GM23338 (cell line): ENCODE measurements around the gene DAB1. TPM values are rescaled to one million over a fixed set of nuclear protein-coding genes. Genes with fewer than 3 reads are reported as not detected.

Source experiments
- ATAC-seq: fragments of 200-7000 bp; cut with Tn5 transposase; 3 replicates; pipeline ENCODE4 v1.9.1; 2020
- DNase-seq: peaks from one replicate; pipeline ENCODE4 v3.0.0-alpha.2; 2015; ENCODE audit warnings: low spot score
- H2AFZ ChIP-seq: fragments of 200-600 bp; sonication (generic); 2 replicates; pipeline ENCODE4 v1.8.0; 2016; ENCODE audit warnings: antibody characterized with exemption, mild to moderate bottlenecking, moderate library complexity
- H3F3A ChIP-seq: fragments of 200-600 bp; sonication (generic); replicated peaks from 2 replicates; pipeline ENCODE4 v1.8.0; 2017; ENCODE audit warnings: antibody characterized with exemption, mixed run types, low read depth
- H3K27ac ChIP-seq: fragments of 200-600 bp; sonication (generic); 2 replicates; pipeline ENCODE4 v1.6.1; 2016; ENCODE audit warnings: low read depth
- H3K27me3 ChIP-seq: fragments of 200-600 bp; sonication (generic); 2 replicates; pipeline ENCODE4 v1.8.0; 2016; ENCODE audit warnings: mild to moderate bottlenecking, mixed run types, moderate library complexity; ENCODE audit not compliant: insufficient read depth
- H3K36me3 ChIP-seq: fragments of 200-600 bp; sonication (generic); 2 replicates; pipeline ENCODE4 v1.8.0; 2016; ENCODE audit warnings: mild to moderate bottlenecking; ENCODE audit not compliant: insufficient read depth
- H3K4me1 ChIP-seq: fragments of 200-600 bp; sonication (generic); 2 replicates; pipeline ENCODE4 v1.8.0; 2016; ENCODE audit warnings: mild to moderate bottlenecking, moderate library complexity; ENCODE audit not compliant: insufficient read depth
- H3K4me2 ChIP-seq: fragments of 200-600 bp; sonication (generic); 2 replicates; pipeline ENCODE4 v1.7.1; 2017; ENCODE audit warnings: mixed run types
- H3K4me3 ChIP-seq: fragments of 200-600 bp; sonication (generic); 2 replicates; pipeline ENCODE4 v1.6.1; 2016; ENCODE audit warnings: mixed run types
- H3K79me2 ChIP-seq: fragments of 200-600 bp; sonication (generic); replicated peaks from 2 replicates; pipeline ENCODE4 v1.8.0; 2017; ENCODE audit warnings: mild to moderate bottlenecking; ENCODE audit not compliant: insufficient read depth
- H3K9me2 ChIP-seq: fragments of 200-600 bp; sonication (generic); 2 replicates; pipeline ENCODE4 v1.8.0; 2017; ENCODE audit not compliant: insufficient read depth
- H4K20me1 ChIP-seq: fragments of 200-600 bp; sonication (generic); replicated peaks from 2 replicates; pipeline ENCODE4 v1.8.0; 2017; ENCODE audit warnings: mild to moderate bottlenecking; ENCODE audit not compliant: insufficient read depth
- H3K27ac Mint-ChIP-seq: 2 replicates; pipeline ENCODE4 v1.8.0; 2020; ENCODE audit warnings: inconsistent platforms, mild to moderate bottlenecking, moderate library complexity, mixed read lengths
- H3K27me3 Mint-ChIP-seq: 3 replicates; pipeline ENCODE4 v1.8.0; 2022; ENCODE audit warnings: low read depth, mild to moderate bottlenecking, moderate library complexity, mixed read lengths, inconsistent platforms; ENCODE audit not compliant: insufficient read depth, poor library complexity
- H3K36me3 Mint-ChIP-seq: 3 replicates; pipeline ENCODE4 v1.8.0; 2021; ENCODE audit warnings: low read depth, mild to moderate bottlenecking, inconsistent platforms, moderate library complexity, mixed read lengths
- H3K4me1 Mint-ChIP-seq: 3 replicates; pipeline ENCODE4 v1.8.0; 2020; ENCODE audit warnings: mild to moderate bottlenecking, inconsistent platforms, mixed read lengths
- H3K4me3 Mint-ChIP-seq: 3 replicates; pipeline ENCODE4 v1.8.0; 2021; ENCODE audit warnings: moderate library complexity, mild to moderate bottlenecking, inconsistent platforms, mixed read lengths
- H3K9me3 Mint-ChIP-seq: 3 replicates; pipeline ENCODE4 v1.8.0; 2020; ENCODE audit warnings: moderate library complexity, mild to moderate bottlenecking, inconsistent platforms, mixed read lengths
- CREB1 ChIP-seq: fragments of 250-450 bp; sonication (Bioruptor Pico); IDR thresholded peaks from 2 replicates; pipeline ENCODE4 v1.5.0; 2020; ENCODE audit warnings: low read depth, mild to moderate bottlenecking, moderate library complexity
- ETS1 ChIP-seq: IDR thresholded peaks from 2 replicates; pipeline ENCODE4 v1.6.1; 2016; ENCODE audit warnings: antibody characterized with exemption
- EZH2 ChIP-seq: fragments of 200-600 bp; sonication (generic); IDR thresholded peaks from one replicate; pipeline ENCODE4 v1.8.0; 2017; ENCODE audit warnings: antibody characterized with exemption, mild to moderate bottlenecking, low read depth; ENCODE audit not compliant: unreplicated experiment
- EZH2phosphoT487 ChIP-seq: fragments of 200-600 bp; sonication (generic); IDR thresholded peaks from one replicate; pipeline ENCODE4 v1.8.1; 2018; ENCODE audit warnings: antibody characterized with exemption; ENCODE audit not compliant: unreplicated experiment
- JUNB ChIP-seq: IDR thresholded peaks from one replicate; pipeline ENCODE4 v1.6.1; 2016; ENCODE audit warnings: antibody characterized with exemption; ENCODE audit not compliant: unreplicated experiment
- NANOG ChIP-seq: IDR thresholded peaks from 2 replicates; pipeline ENCODE4 v1.6.1; 2016; ENCODE audit warnings: antibody characterized with exemption, borderline replicate concordance
- POLR2AphosphoS5 ChIP-seq: IDR thresholded peaks from 2 replicates; pipeline ENCODE4 v1.6.1; 2016; ENCODE audit warnings: antibody characterized with exemption, low read depth
- REST ChIP-seq: IDR thresholded peaks from one replicate; pipeline ENCODE4 v1.6.1; 2018; ENCODE audit warnings: antibody characterized with exemption; ENCODE audit not compliant: unreplicated experiment
- STAT1 ChIP-seq: IDR thresholded peaks from one replicate; pipeline ENCODE4 v1.6.1; 2016; ENCODE audit warnings: antibody characterized with exemption; ENCODE audit not compliant: unreplicated experiment
- ZNF114 ChIP-seq: fragments of 250-450 bp; sonication (Bioruptor Pico); IDR thresholded peaks from 2 replicates; pipeline ENCODE4 v1.5.0; 2020; ENCODE audit warnings: mild to moderate bottlenecking, moderate library complexity
- ZNF331 ChIP-seq: fragments of 250-450 bp; sonication (Bioruptor Pico); IDR thresholded peaks from 2 replicates; pipeline ENCODE4 v1.5.0; 2020; ENCODE audit warnings: low read depth, mild to moderate bottlenecking, moderate library complexity
- ZNF462 ChIP-seq: fragments of 250-450 bp; sonication (Bioruptor Pico); IDR thresholded peaks from 2 replicates; pipeline ENCODE4 v1.5.0; 2020; ENCODE audit warnings: mild to moderate bottlenecking, moderate library complexity
- polyA plus RNA-seq: library from polyadenylated mRNA; unstranded; fragments of >200 nt; fragmentation: Nextera tagmentation; extraction: Ambion mirVana; gene quantifications from 2 replicates; pipeline ENCODE4 v1.2.1, GENCODE V29; 2016
- total RNA-seq: library from RNA; depleted of rRNA; stranded (reverse); fragments of >200 nt; shearing (Covaris generic); gene quantifications from 2 replicates; pipeline ENCODE4 v1.2.3, GENCODE V29; 2014
- TF ChIP-seq, protein P1 (sequence below), 2 experiments: fragments of 200-600 bp in 1 of 2; sonication (generic) in 1 of 2; conservative IDR thresholded peaks; 2 replicates each; pipeline versions ENCODE4 v1.5.1 to v1.6.1; 2016 to 2017; ENCODE audit warnings: antibody characterized with exemption in 2 of 2, low read depth in 2 of 2, mild to moderate bottlenecking in 2 of 2, moderate library complexity in 1 of 2

DAB1 gene
- total and polyA plus RNA-seq, 2 experiments from 2014 or later = 12.8 to 14.5 TPM

DNA sequence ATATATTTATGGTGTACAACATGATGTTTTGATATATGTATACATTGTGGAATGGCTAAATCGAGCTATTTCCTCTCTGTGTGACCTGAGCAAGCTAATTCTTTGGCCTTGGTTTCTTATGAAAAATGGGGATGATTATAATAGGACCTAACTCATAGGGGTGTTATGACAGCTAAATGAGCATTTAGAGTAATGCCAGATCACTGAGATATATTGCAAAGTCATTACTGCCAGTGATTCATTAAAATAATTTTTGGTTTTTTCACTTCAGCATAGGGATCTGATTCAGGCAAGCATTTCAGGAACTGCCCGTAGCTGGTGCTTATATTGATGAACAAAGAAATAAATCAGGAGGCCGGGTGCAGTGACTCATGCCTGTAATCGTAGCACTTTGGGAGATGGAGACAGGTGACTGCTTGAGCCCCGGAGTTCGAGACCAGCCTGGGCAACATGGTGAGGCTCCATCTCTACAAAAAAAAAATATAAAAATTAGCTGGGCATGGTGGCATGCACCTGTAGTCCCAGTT, 30.7 kb downstream of the DAB1 start:
- ATAC-seq (no peak), DNase-seq (no peak)
- Mint-ChIP-seq H3K9me3 (no peaks in the 10 kb centered on the region), H3K27ac (no peak overlapping the region), H3K36me3 (no peaks in the 10 kb centered on the region), H3K4me1 (peaks cover 23% of the 10 kb centered on the region), H3K4me3 (no peak overlapping the region), H3K27me3 (peaks cover 2% of the 10 kb centered on the region)
- Histone ChIP-seq H3K9me2 (no peaks in the 10 kb centered on the region), H3K79me2 (peaks cover 52% of the 10 kb centered on the region), H3K4me2 (no peak overlapping the region), H4K20me1 (peaks cover 7% of the 10 kb centered on the region; the same call in 1 of the 2 replicates), H3F3A (no peaks in the 10 kb centered on the region), H3K27me3 (no peaks in the 10 kb centered on the region), H2AFZ (no peak overlapping the region), H3K36me3 (no peaks in the 10 kb centered on the region), H3K4me1 (peaks cover 17% of the 10 kb centered on the region), H3K27ac (no peak overlapping the region), H3K4me3 (no peak overlapping the region)
- TF ChIP-seq CREB1 (CRISPR knock-in tag) = no peak
- no peak for TF ChIP-seq ZNF462
- TF ChIP-seq STAT1 = no peak
- TF ChIP-seq ETS1 = no peak
- TF ChIP-seq NANOG = no peak
- TF ChIP-seq, protein P1, sequence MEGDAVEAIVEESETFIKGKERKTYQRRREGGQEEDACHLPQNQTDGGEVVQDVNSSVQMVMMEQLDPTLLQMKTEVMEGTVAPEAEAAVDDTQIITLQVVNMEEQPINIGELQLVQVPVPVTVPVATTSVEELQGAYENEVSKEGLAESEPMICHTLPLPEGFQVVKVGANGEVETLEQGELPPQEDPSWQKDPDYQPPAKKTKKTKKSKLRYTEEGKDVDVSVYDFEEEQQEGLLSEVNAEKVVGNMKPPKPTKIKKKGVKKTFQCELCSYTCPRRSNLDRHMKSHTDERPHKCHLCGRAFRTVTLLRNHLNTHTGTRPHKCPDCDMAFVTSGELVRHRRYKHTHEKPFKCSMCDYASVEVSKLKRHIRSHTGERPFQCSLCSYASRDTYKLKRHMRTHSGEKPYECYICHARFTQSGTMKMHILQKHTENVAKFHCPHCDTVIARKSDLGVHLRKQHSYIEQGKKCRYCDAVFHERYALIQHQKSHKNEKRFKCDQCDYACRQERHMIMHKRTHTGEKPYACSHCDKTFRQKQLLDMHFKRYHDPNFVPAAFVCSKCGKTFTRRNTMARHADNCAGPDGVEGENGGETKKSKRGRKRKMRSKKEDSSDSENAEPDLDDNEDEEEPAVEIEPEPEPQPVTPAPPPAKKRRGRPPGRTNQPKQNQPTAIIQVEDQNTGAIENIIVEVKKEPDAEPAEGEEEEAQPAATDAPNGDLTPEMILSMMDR (conservative IDR thresholded peaks at IDR 0.05; ENCODE audit: low read depth in 2 of 2) = no peak
- TF ChIP-seq EZH2 = no peak
- no peak for TF ChIP-seq REST
- no peak for TF ChIP-seq ZNF331
- no peak for TF ChIP-seq ZNF114 (CRISPR knock-in tag)
- no peak for TF ChIP-seq EZH2phosphoT487
- TF ChIP-seq POLR2AphosphoS5 = no peak
- TF ChIP-seq JUNB = no peak
